B cell (primary cell): ENCODE measurements around the gene LGALS4.

Source experiments
- EZH2 ChIP-seq: IDR thresholded peaks from 2 replicates; pipeline ENCODE4 v1.6.1; 2012; ENCODE audit warnings: borderline replicate concordance, low read depth, mild to moderate bottlenecking, moderate library complexity, low read length; ENCODE audit not compliant: insufficient read depth, poor library complexity, severe bottlenecking
- TF ChIP-seq, protein P1 (sequence below): fragments of 200-600 bp; IDR thresholded peaks from one replicate; pipeline ENCODE4 v1.8.0; 2022; ENCODE audit warnings: antibody characterized with exemption, mild to moderate bottlenecking

GRCh38 chr19:38784224-38784623 is 28.5 kb downstream of the LGALS4 start:
- TF ChIP-seq, protein P1, sequence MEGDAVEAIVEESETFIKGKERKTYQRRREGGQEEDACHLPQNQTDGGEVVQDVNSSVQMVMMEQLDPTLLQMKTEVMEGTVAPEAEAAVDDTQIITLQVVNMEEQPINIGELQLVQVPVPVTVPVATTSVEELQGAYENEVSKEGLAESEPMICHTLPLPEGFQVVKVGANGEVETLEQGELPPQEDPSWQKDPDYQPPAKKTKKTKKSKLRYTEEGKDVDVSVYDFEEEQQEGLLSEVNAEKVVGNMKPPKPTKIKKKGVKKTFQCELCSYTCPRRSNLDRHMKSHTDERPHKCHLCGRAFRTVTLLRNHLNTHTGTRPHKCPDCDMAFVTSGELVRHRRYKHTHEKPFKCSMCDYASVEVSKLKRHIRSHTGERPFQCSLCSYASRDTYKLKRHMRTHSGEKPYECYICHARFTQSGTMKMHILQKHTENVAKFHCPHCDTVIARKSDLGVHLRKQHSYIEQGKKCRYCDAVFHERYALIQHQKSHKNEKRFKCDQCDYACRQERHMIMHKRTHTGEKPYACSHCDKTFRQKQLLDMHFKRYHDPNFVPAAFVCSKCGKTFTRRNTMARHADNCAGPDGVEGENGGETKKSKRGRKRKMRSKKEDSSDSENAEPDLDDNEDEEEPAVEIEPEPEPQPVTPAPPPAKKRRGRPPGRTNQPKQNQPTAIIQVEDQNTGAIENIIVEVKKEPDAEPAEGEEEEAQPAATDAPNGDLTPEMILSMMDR: no peak
- TF ChIP-seq EZH2: no peak
